Endothelial cell of umbilical vein (primary cell): Measurements from ENCODE around the gene RAB18. TPM values are rescaled to one million over a fixed set of nuclear protein-coding genes. Genes with fewer than 3 reads are reported as not detected.

Source experiments
- BruUV-seq: library from RNA; stranded (reverse); fragments of 400-500 nt; replicated peaks from 2 replicates; lab custom pipeline; 2021; lab: Mats Ljungman, UMichigan
- CTCF ChIA-PET: fragments of 300-600, 350-600 bp; sonication (Branson Sonifier 250); formaldehyde crosslinking; loops from one replicate; lab custom pipeline; 2021; ENCODE audit warnings: antibody characterized with exemption, inconsistent platforms; lab: Charles Lee
- POLR2A ChIA-PET: fragments of 300-600, 350-600 bp; sonication (Branson Sonifier 250); formaldehyde crosslinking; loops from one replicate; lab custom pipeline; 2021; ENCODE audit warnings: antibody characterized with exemption, inconsistent platforms; lab: Charles Lee
- DNase-seq: peaks from one replicate; pipeline ENCODE4 v3.0.0-alpha.2; 2011; ENCODE audit warnings: low read depth, low spot score
- FAIRE-seq: peaks from 2 replicates; lab custom pipeline; 2011; peaks lifted over from hg19 to GRCh38; lab: Jason Lieb, UNC
- H2AFZ ChIP-seq: 2 replicates; pipeline ENCODE4 v1.6.0; 2012; ENCODE audit warnings: low read depth, low read length, control low read depth, inconsistent platforms
- H3K27ac ChIP-seq: 2 replicates; pipeline ENCODE4 v1.5.1; 2011; ENCODE audit warnings: low read depth, mild to moderate bottlenecking, control low read depth, low read length, moderate library complexity; ENCODE audit not compliant: insufficient read depth
- H3K27me3 ChIP-seq, 2 experiments: 2 replicates each; pipeline versions ENCODE4 v1.6.0 to v1.6.1; 2011; ENCODE audit warnings: low read length in 2 of 2, mixed read lengths in 1 of 2; ENCODE audit not compliant: control insufficient read depth in 2 of 2, insufficient read depth in 2 of 2
- H3K36me3 ChIP-seq, 2 experiments: 2 replicates in 1 of 2; 3 replicates in 1 of 2; pipeline ENCODE4 v1.5.1; 2011; ENCODE audit warnings: low read length in 2 of 2, mild to moderate bottlenecking in 1 of 2, moderate library complexity in 1 of 2; ENCODE audit not compliant: control insufficient read depth in 2 of 2, insufficient read depth in 2 of 2; ENCODE audit errors: extremely low read depth in 1 of 2
- H3K4me1 ChIP-seq: 3 replicates; pipeline ENCODE4 v1.5.1; 2011; ENCODE audit warnings: mild to moderate bottlenecking, low read length; ENCODE audit not compliant: control insufficient read depth, insufficient read depth; ENCODE audit errors: extremely low read depth
- H3K4me2 ChIP-seq: 2 replicates; pipeline ENCODE4 v1.6.1; 2011; ENCODE audit warnings: low read length, control low read depth, mixed read lengths; ENCODE audit not compliant: insufficient read depth
- H3K4me3 ChIP-seq, 3 experiments: fragments of 200-600 bp in 1 of 3; sonication (generic), shearing (Covaris generic) in 1 of 3; replicated peaks in 1 of 3; 2 replicates each; pipeline ENCODE4 v1.5.1; 2011 to 2016; ENCODE audit warnings: control low read depth in 3 of 3, low read length in 3 of 3, mild to moderate bottlenecking in 2 of 3, inconsistent platforms in 1 of 3, low read depth in 1 of 3, moderate library complexity in 1 of 3; ENCODE audit not compliant: insufficient read depth in 1 of 3
- H3K79me2 ChIP-seq: 2 replicates; pipeline ENCODE4 v1.6.0; 2012; ENCODE audit warnings: low read length, inconsistent platforms; ENCODE audit not compliant: control insufficient read depth, insufficient read depth
- H3K9ac ChIP-seq: replicated peaks from 2 replicates; pipeline ENCODE3; 2011; ENCODE audit warnings: low read length, control low read depth; ENCODE audit not compliant: insufficient read depth; ENCODE audit errors: extremely low read depth
- H3K9me1 ChIP-seq: replicated peaks from 3 replicates; pipeline ENCODE4 v1.6.0; 2011; ENCODE audit warnings: mild to moderate bottlenecking, low read length; ENCODE audit not compliant: control insufficient read depth, insufficient read depth; ENCODE audit errors: extremely low read depth
- H3K9me3 ChIP-seq: replicated peaks from 2 replicates; pipeline ENCODE4 v1.5.1; 2012; ENCODE audit warnings: low read length, inconsistent platforms; ENCODE audit not compliant: control insufficient read depth, insufficient read depth
- H4K20me1 ChIP-seq: replicated peaks from 2 replicates; pipeline ENCODE3; 2011; ENCODE audit warnings: mild to moderate bottlenecking, low read length; ENCODE audit not compliant: control insufficient read depth, insufficient read depth; ENCODE audit errors: extremely low read depth
- EZH2 ChIP-seq: IDR thresholded peaks from 2 replicates; pipeline ENCODE4 v1.6.1; 2012; ENCODE audit warnings: borderline replicate concordance, low read depth, mild to moderate bottlenecking, moderate library complexity, low read length, inconsistent platforms; ENCODE audit not compliant: severe bottlenecking
- FOS ChIP-seq: IDR thresholded peaks from 2 replicates; pipeline ENCODE4 v1.6.1; 2011; ENCODE audit warnings: mild to moderate bottlenecking, low read length, moderate library complexity, borderline replicate concordance; ENCODE audit not compliant: insufficient read depth
- GATA2 ChIP-seq: IDR thresholded peaks from 2 replicates; pipeline ENCODE4 v1.7.0; 2011; ENCODE audit warnings: low read depth, mild to moderate bottlenecking, moderate library complexity, mixed read lengths, low read length; ENCODE audit not compliant: insufficient read length, insufficient read depth
- JUN ChIP-seq: IDR thresholded peaks from 2 replicates; pipeline ENCODE4 v1.6.1; 2011; ENCODE audit warnings: borderline replicate concordance, low read depth; ENCODE audit not compliant: insufficient read length, insufficient read depth
- MAX ChIP-seq: IDR thresholded peaks from 2 replicates; pipeline ENCODE4 v1.6.1; 2011; ENCODE audit not compliant: insufficient read depth, insufficient read length
- MYC ChIP-seq: IDR thresholded peaks from one replicate; pipeline ENCODE4 v1.6.1; 2011; ENCODE audit warnings: mild to moderate bottlenecking, low read depth, low read length
- POLR2A ChIP-seq: IDR thresholded peaks from 2 replicates; pipeline ENCODE4 v1.6.1; 2012; ENCODE audit warnings: low read depth, mild to moderate bottlenecking, control low read depth, low read length
- POLR2AphosphoS5 ChIP-seq: IDR thresholded peaks from 2 replicates; pipeline ENCODE4 v1.6.1; 2012; ENCODE audit warnings: low read depth, mild to moderate bottlenecking, control low read depth, low read length, moderate library complexity; ENCODE audit not compliant: insufficient read depth
- dilution Hi-C: fragments of 300-500 bp; cut with MboI; formaldehyde crosslinking; loops from one replicate; pipeline ENCODE4 v1.15.0; 2019; ENCODE audit warnings: low sequenced_read_pairs; ENCODE audit not compliant: extremely low pct_ligation_motif_present
- intact Hi-C: fragments of 100-400 bp; cut with micrococcal nuclease; formaldehyde crosslinking; loops from one replicate; pipeline ENCODE4 v1.10.0; 2022
- polyA plus RNA-seq, 4 experiments: library from polyadenylated mRNA; depleted of rRNA in 3 of 4; stranded (reverse) in 3 of 4; unstranded in 1 of 4; fragments of >200 nt; gene quantifications; 2 replicates each; pipeline versions ENCODE4 v1.2.1 to v1.2.3, GENCODE V29; 2011 to 2012; ENCODE audit warnings: missing spikeins in 1 of 4
- total RNA-seq: library from RNA; stranded (reverse); gene quantifications from 2 replicates; pipeline ENCODE4 v1.2.3, GENCODE V29; 2021
- TF ChIP-seq, protein P1 (sequence below), 2 donors: IDR thresholded peaks; 1 replicate in 1 of 2; 2 replicates in 1 of 2; pipeline ENCODE4 v1.5.1; 2011; ENCODE audit warnings: low read length in 2 of 2, mild to moderate bottlenecking in 2 of 2, moderate library complexity in 2 of 2, control low read depth in 1 of 2, inconsistent platforms in 1 of 2, low read depth in 1 of 2; ENCODE audit not compliant: insufficient read depth in 1 of 2; ENCODE audit errors: extremely low read depth in 1 of 2

RAB18 gene
- total and polyA plus RNA-seq, 2 donors (not counting 3 experiments of a cell fraction or from before 2014, with no cell fraction given) = 20.4 to 108 TPM

DNA sequence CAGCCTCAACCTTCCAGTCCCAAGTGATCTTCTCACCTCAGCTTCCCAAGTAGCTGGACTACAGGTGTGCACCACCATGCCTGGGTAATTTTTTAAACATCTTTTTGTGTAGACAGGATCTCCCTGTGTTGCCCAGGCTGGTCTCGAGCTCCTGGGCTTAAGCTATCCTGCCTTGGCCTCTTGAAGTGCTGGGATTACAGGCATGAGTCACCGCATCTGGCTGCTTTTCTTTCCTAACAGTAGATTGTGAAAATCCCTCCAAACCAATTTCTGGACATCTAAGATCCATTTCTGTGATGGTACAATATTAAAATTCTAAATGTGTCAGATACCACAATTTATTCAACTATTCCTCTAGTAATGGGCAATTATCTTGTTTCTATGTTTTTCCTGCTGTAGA is 38.7 kb downstream of the RAB18 start:
- Histone ChIP-seq H4K20me1 (no peaks in the 10 kb centered on the region), H3K36me3 (peaks cover 0 to 3% of the 10 kb centered on the region in 2 experiments), H3K4me3 (no peak overlapping the region), H3K4me1 (no peaks in the 10 kb centered on the region), H3K27me3 (no peaks in the 10 kb centered on the region), H3K9me1 (no peaks in the 10 kb centered on the region), H3K27ac (no peak overlapping the region), H2AFZ (no peak overlapping the region), H3K9ac (no peak overlapping the region), H3K9me3 (no peaks in the 10 kb centered on the region), H3K4me2 (no peak overlapping the region), H3K79me2 (no peaks in the 10 kb centered on the region)
- TF ChIP-seq POLR2AphosphoS5 = no peak
- no peak for TF ChIP-seq GATA2
- TF ChIP-seq, protein P1, sequence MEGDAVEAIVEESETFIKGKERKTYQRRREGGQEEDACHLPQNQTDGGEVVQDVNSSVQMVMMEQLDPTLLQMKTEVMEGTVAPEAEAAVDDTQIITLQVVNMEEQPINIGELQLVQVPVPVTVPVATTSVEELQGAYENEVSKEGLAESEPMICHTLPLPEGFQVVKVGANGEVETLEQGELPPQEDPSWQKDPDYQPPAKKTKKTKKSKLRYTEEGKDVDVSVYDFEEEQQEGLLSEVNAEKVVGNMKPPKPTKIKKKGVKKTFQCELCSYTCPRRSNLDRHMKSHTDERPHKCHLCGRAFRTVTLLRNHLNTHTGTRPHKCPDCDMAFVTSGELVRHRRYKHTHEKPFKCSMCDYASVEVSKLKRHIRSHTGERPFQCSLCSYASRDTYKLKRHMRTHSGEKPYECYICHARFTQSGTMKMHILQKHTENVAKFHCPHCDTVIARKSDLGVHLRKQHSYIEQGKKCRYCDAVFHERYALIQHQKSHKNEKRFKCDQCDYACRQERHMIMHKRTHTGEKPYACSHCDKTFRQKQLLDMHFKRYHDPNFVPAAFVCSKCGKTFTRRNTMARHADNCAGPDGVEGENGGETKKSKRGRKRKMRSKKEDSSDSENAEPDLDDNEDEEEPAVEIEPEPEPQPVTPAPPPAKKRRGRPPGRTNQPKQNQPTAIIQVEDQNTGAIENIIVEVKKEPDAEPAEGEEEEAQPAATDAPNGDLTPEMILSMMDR (IDR thresholded peaks at IDR 0.05; ENCODE audit: extremely low read depth in 1 of 2, insufficient read depth in 1 of 2, low read depth in 1 of 2, low read length in 2 of 2) = no peak
- no peak for TF ChIP-seq MAX
- TF ChIP-seq EZH2 = no peak
- TF ChIP-seq JUN = no peak
- TF ChIP-seq MYC = no peak
- no peak for TF ChIP-seq FOS
- no peak for TF ChIP-seq POLR2A
- CTCF ChIA-PET = interaction anchor here (1.5 kb wide), 1 partner anchor 11 kb away, joined by 3 read pairs; no protein-coding TSS in a partner anchor
- DNase-seq = no peak
- FAIRE-seq = no peak
- intact Hi-C loops (loop anchor here (5.0 kb wide), 1 partner anchor 36 kb away; no protein-coding TSS in a partner anchor), dilution Hi-C loops (no loop called here)
- POLR2A ChIA-PET = no interaction called here
- no TSS peak for BruUV-seq
